GM21360 (cell line): ENCODE data around the gene CNIH3.
"Not testable (repeated sequence)": the region's sequence is repeated elsewhere in the genome, so short reads cannot be mapped to it uniquely, and the experiment has no call there.

Experiments used
- ATAC-seq: cut with Tn5 transposase; IDR thresholded peaks from one replicate; pipeline ENCODE4 v1.9.1; 2021; ENCODE audit warnings: mild to moderate bottlenecking, moderate library complexity; ENCODE audit not compliant: unreplicated experiment

The CNIH3 gene

DNA sequence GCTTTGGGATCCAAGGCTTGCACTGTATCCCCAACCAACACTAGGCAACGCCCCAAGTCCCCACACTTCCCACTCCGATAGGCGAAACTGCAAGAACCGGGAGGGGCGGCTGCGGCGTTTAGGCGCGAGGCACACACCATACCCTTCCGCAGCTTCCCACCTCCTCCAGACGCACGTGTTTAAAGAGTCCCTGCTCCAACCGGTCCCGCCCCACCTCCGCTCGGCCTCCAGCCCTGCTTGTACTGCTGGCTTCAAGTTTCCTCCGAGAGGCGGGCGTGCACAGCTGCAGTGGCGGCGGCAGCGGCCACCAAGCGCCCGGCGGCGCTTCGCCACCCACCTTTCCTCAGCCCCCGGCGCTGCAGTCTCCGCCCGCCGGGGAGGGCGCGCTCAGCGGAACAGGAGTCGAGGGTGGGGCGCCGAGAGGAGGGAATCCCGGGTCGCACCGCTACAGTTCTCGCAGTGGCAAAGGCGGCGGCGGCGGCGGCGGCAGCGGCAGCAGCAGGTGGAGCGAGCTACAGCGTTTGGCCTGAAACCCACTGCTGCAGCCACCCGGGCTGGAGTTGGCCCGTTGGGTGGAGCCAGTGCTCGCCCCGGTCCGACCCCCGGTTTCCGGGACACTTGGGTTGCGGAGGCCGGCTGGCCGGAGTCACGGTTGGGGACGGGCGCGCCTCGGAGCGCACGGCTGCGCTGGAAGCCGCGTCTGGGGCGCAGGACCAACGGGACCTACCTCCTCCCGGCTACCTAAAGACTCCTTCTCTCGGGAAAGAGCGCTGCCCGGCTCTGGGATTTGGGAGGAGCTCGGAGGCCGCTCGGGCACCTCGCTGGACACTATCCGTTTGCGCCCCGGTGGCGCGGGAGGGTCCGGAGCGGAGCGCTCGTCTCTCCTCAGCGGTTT, at the start of gene CNIH3:
Gene CNIH3, plus strand, starts transcription at position 457 of the 895 bp plus-strand sequence. CDS start 858 bp downstream, outside the sequence.
- ATAC-seq, result no peak

DNA sequence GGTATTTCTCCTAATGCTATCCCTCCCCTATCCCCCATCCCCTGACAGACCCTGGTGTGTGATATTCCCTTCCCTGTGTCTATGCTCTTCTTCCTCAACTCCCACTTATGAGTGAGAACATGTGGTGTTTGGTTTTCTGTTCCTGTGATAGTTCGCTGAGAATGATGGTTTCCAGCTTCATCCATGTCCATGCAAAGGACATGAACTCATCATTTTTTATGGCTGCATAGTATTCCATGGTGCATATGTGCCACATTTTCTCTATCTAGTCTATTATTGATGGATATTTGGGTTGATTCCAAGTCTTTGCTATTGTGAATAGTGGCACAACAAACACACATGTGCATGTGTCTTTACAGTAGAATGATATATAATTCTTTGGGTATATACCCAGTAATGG, 49.6 kb upstream of the CNIH3 start:
- not testable (repeated sequence) for ATAC-seq

DNA sequence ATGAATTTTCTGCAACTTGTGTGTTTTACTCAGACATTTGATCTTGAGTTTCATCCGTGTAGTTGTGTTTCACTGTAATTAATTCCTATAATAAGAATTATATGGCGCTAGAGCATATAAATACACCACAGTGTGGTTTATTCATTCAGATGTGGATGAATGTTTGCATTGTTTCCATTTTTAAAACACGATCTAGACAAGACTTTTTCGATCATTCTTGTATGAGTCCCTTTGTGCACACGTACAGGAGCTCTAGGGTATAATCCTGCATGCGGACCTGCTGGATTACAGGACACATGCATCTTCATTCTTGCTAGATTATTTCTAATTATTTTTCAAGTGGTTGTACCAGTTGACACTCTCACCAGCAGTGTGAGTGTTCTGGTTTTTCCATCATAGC, 46.8 kb upstream of the CNIH3 start:
- no peak for ATAC-seq

DNA sequence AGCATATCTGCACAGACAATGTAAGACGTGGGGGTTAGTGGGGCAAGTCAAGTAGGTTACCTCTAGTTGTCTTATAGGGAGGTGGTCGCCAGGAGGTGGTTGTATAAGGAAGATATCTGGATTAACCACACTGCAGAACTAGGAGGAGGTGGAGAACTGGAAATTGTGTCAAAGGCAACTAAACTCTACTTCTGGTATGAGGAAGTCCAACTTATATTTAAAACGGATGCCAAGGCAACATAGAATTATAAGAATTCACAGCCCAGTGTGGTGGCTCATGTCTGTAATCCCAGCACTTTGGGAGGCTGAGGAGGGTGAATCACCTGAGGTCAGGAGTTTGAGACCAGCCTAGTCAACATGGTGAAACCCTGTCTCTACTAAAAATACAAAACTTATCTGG, 44.1 kb upstream of the CNIH3 start:
- not testable (repeated sequence) for ATAC-seq

DNA sequence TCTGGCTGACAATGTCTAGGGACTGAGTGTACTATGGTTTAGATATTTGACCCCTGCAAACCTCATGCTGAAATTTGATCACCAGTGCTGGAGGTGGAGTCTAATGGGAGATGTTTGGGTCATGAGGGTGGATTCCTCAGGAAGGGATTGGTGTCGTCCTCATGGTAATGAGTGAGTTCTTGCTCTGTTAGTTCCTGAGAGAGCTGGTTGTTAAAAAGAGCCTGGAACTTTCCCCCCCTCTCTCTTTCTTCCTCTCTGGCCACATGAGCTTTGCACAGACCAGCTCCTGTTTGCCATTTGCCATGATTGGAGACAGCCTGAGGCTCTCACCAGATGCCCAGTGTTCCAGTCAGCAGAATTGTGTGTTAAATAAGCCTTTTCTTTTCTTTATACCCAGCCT, 36.6 kb upstream of the CNIH3 start:
- no peak for ATAC-seq

DNA sequence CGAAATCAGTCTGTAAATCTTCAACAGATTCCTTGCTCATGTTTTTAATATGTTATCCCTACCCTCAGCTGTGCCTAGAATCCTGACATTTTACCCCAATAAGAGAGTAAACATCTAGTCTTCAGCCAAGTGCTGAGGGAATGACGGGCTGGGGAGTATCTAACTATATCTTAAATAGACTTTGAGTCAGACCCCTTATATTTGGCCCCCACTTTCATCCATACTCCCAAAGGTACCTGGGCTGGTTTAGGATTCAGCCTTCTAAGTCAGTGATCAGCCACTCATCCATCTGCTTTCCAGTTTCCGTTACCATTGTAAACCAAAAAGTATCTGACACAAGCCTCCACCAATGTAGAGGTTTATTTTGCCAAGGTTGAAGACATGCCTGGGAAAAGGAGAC, 36.1 kb upstream of the CNIH3 start:
- ATAC-seq, result no peak

DNA sequence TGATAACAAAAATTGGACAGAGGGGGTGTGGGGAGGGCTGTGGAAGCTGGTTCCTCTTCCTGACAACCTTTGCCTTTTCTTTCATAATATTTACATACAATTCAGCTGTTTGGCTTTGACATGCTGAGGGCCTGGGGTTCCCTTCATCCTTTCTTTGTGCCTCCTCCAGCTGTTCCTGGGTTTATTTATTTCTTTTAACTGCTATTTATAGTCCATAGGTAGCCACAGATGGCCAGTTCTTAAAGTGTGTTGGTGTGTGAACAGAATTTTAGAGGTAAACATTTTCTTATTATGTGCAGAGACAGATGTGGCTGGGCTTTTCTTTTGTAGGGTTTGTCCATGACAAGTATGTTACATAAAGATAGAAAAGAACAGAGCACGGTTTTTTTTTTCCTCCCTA, 34.1 kb upstream of the CNIH3 start:
- no peak for ATAC-seq

DNA sequence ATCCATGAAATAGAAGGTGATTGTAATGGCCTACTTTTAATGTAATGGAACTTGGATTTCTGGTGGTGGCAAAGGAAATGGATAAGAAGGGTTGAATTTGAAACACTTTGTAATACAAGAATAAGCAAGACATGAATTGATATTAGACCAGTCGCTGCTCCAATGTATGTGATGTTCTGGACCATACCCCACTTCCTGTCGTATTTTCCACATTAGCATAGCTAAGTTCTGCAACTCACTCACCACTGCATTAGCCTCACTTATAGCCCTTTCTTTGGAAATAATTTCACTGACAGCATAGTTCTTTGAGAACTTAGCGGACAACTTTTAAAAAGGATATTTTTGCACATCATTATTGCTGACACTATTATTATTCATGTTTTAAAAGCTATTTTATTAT, 32.3 kb upstream of the CNIH3 start:
- no peak for ATAC-seq

DNA sequence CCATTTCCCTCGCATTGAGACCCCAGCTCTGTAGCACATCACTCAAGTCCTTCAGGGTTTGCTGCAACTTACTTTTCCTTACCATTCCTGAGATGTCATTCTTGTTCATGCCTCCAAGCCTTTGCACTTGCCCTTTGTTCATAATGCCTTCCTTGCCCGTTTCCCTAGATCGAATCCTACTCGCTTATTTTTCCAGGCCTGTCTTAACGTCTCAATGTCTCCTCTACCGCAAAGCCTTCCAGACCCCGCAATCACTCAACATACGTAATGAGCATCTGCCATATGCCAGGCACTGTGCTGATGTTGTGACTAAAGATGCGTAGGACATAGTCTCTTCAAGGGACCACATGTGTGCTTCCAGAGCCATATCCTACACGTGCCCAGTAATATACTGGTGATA, 31.1 kb upstream of the CNIH3 start:
- ATAC-seq, result no peak

DNA sequence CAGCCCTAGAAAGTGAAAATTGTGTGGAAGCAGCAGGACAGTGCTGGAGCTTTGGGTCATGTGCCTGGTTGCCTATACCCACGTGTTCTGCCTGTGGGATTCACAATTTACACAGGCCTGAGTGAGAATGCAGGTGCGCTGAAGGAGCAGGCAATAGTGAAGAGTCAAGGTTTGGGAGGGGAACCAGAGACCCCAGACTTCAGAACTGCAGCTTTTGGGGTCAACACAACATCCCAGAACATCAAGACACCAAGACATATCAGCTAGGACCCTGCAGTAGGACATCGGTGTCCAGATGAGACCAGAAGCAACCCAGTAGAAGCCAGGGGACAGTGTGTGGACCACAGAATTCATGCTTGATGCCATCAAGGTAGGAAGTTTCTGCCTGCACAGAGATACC, 29.1 kb upstream of the CNIH3 start:
- no peak for ATAC-seq

DNA sequence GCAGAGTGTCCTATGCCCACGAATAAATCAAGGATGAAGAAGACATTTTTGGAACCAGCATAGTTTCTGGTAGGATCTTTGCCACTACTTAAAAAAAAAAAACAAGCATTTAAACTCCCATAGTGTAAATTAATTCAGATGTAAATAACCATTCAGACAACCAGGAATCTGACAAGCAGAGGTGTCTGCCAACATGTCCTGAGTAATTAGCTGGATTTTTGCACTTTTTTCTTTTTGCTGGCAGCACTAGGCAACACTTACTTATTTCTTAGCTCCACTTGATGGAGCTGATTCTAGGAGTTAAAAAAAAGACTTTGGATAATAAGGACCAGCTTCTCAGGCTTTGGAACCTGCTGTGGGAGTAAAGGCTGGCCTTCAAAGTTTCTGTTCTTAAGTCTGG, 27.6 kb upstream of the CNIH3 start:
- ATAC-seq, result no peak

DNA sequence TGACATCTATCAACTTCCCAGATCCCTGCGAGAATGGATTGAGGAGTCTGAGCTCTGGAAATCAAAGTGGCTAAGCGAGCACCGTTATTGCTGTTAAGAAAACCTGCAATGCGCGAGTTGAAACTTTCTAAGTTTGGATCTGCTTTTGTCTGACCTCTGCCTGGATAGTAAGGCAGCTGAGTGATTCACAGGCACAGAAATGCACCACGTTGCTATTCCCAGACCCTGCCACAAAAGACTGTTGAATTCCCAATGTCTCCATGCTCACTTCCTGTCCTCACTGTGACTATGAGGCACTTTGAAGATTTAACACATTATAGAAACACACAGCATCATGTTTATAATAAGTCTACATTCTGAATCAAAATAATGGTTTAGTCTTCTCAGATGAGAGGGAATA, 27.1 kb upstream of the CNIH3 start:
- no peak for ATAC-seq

DNA sequence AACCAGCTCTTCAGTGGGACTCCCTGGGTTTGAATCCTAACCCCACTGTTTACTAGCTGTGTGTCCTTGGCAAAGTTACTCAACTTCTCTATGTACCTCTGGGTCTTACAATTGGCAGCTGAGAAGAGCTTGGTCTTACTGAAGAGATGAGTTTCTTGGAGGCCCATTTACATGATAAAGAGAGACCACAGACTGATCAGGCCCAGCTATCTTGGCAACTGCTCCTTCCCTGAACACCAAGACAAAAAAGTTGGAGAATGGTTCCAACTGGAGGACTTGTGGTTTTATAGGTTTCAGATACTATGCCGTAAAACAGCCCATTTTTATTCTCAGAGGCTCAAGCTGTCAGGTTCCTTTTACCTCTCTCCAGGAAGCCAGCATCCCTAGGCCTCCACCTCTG, 24.8 kb upstream of the CNIH3 start:
- ATAC-seq, result no peak

DNA sequence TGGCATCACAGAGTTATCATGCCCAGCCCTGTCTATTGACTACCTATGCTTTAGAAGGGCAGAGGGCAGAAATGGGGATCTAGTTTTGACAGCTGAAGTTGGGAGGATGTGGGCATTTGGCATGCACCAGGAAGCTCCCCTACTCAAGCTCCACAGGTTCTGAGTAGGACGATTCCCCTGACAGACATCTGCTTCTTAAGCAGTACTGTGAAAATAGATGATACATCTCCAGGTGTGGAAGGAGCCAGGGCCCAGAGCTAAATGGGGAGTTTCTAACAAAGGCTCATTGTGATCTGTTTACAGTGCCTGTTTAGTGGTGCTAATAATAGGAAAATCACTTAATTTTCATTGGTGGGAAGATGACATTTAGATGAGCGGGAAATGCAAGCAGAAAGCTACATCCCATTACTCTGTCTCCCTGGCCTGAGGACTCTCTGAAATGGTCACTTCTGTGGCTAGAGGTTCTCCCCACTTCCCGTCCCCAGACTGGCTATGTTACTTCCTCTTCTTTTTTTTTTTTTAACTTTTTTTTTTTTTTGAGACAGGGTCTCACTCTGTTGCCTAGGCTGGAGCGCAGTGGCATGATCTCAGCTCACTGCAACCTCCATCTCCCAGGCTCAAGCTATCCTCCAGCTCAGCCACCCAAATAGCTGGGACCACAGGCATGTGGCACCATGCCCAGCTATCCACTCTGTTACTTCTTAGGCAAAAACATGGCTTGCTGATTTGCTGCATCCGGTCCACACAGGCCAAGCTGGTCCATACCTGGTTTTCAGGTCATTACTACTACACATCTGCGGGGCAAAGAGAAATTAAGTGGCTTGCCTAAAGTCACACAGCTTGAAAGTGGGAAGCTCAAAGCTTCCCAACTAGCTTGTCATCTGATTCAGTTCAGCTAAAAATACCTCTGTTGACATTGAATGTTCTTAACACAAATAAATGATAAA, 23.2 kb upstream of the CNIH3 start:
- ATAC-seq, result no peak

DNA sequence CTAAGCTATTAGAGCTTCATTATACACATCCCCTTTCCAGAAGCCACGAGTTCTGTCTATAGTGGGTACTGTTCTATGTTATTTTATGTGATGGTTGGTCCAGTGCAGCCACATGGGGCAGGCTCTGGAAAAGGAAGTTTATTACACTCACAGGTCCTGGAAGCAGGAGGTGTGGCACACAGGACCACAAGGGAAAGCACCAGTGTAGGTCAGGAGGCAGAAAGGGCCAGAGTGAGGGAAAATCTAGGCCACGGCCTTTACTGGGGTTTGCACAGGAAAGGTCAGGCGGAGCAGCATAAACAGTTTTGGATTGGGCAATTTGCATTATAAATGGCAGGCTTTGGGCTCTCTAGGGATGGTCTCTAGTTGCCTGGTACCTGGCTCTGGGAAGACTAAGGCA, 21.8 kb upstream of the CNIH3 start:
- ATAC-seq, result no peak

DNA sequence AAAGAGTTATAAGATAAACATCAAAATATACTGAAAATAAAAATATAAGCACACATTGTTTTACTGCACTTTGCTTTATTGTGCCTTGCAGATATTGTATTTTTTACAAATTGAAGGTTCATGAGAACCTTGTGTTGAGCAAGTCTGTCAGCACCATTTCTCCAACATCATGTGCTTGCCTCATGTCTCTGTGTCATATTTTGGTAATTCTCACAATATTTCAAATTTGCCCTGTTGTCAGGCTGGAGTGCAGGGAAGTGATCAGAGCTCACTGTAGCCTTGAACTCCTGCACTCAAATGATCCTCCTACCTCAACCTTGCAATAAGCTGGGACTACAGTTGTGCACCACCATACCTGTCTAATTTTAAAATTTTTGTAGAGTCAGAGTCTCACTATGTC, 21.3 kb upstream of the CNIH3 start:
- ATAC-seq, result no peak

DNA sequence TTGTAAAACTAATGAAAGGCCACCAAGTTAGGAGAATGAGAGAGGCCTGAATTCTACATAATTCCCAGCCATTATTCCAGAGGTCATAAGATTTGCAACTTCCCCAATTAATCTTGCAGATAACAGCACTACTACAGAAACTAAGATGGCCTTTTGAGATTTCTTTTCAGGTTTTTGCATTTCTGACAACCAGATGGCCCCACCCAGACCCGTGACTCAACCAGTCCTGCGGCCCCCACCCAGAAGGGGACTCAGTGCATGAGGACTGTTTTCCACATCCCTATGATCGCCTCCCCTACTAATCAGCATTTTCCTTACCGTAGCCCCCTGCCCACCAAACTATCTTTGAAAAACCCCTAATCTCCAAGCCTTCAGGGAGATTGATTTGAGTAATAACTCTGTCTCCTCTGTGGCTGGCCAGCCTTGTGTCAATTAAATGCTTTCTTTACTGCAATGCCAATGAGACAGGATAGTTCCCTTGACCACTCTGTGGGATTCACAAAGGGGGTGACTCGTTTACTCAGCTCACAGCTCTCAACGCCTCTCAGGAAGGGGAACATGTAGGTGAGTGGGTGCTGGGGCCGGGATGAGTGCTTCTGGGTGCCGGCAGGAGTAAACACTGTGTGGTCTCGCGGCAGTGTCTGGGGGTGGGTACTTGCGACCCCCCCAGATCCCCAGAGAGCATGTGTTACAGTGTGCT, 10.5 kb upstream of the CNIH3 start:
- ATAC-seq, result no peak

DNA sequence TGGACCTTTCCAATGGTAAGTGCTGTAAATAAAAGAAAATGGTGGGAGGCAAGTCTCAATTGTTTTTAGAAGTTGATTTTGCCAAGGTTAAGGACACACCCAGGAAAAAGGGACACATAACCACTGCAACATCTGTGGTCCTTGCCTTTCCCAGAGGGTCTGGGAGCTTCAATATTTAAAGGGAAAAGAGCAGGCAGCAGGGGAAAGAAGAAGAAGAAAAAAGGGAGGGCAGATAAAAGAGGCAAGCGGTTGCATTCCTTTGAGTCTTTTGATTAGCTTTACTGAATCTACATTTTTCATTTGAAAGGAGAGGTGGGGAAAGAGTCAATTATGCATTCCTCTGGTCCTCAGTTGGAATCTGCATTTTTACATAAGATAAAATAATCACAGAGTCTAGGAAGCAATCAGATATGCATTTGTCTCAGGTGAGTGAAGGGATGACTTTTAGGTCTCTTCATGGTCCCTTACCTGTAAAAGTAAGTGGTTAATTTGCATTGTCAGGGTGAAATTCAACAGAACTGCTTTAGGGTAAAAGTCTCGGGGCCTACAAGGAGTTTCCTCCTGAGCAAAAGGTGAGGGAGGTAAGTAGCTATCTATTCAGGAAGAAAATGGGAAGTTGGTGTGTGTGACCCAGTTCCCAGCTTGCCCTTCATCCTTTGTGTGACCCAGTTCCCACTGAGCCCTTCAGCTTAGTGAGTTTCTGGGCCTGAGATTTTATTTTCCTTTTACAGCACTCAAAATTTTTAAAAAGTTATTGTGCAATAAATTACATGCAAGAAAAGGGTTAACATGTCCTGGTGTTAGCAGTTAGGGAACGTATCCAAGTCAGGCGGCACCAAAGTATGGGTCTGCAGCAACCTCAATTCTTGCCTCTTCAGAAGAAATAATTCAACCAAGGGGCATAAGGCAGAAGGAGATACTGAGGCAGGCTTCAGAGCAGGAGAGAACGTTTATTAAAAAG, 8.6 kb upstream of the CNIH3 start:
- no peak for ATAC-seq

DNA sequence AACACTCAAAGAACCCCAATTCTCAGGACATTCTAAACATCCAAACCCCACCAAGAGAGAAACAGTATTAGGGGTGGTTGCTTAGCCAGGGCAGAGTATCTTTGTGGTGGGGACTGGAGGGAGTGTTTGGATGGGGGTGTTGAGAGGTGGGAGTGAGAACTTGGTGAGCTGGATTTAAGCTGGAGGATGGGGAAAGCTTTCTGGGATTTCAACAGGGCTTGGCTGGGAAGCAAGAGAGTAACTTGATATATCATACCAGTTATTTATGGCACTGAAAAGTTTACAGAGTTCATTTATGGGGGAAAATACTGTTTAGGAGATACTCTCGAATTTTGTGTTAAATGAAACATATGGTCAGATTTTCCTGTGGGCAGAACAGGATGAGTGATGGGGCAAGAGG, 6.8 kb upstream of the CNIH3 start:
- ATAC-seq, result no peak

DNA sequence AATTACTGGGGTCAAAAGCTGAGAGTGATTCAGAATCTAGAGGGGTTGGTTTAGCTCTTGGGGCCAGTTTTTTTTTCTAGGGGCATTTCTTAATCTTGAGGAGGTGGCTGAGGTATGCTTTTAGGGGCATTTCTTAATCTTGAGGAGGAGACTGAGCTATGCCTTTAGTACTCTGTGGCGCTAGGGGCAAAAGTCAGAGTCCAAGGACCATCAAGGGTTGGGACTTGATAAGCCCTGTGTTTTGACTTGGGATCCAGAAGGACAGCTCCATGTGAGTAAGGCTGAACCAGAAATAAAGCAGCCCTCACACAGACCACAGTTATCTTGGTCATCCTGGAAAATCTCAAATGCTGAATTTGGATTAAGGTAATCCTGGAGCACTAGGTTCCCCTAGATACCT, 3.9 kb upstream of the CNIH3 start:
- no peak for ATAC-seq
